BLaER1 (cell line): Measurements from ENCODE around the gene PRKAR2A.
"Not testable (repeated sequence)": the region's sequence is repeated elsewhere in the genome, so short reads cannot be mapped to it uniquely, and the experiment has no call there.

ENCODE experiments used
- H3K27ac ChIP-seq: shearing (Covaris generic); formaldehyde crosslinking; 2 replicates; pipeline ENCODE4 v1.8.1; 2022
- H3K27me3 ChIP-seq: shearing (Covaris generic); formaldehyde crosslinking; 2 replicates; pipeline ENCODE4 v1.8.1; 2022
- H3K36me3 ChIP-seq: shearing (Covaris generic); formaldehyde crosslinking; 2 replicates; pipeline ENCODE4 v1.8.1; 2022
- H3K4me1 ChIP-seq: shearing (Covaris generic); formaldehyde crosslinking; 2 replicates; pipeline ENCODE4 v1.8.1; 2022
- H3K4me2 ChIP-seq: shearing (Covaris generic); formaldehyde crosslinking; 2 replicates; pipeline ENCODE4 v1.8.1; 2022
- H3K4me3 ChIP-seq: shearing (Covaris generic); formaldehyde crosslinking; 2 replicates; pipeline ENCODE4 v1.8.1; 2022
- H3K9ac ChIP-seq: shearing (Covaris generic); formaldehyde crosslinking; 2 replicates; pipeline ENCODE4 v1.8.1; 2022
- H3K9me3 ChIP-seq: shearing (Covaris generic); formaldehyde crosslinking; 2 replicates; pipeline ENCODE4 v1.8.1; 2022
- H4K20me1 ChIP-seq: shearing (Covaris generic); formaldehyde crosslinking; 2 replicates; pipeline ENCODE4 v1.8.1; 2022
- Cebpa-rat ChIP-seq: shearing (Covaris generic); IDR thresholded peaks from 2 replicates; pipeline ENCODE4 v1.8.1; 2022

PRKAR2A gene

GRCh38 chr3:48845170-48845569 is 2.5 kb downstream of the PRKAR2A start:
- Histone ChIP-seq H3K4me1 (peaks cover 25% of the 10 kb centered on the region), H3K27ac (no peak overlapping the region), H3K36me3 (no peaks in the 10 kb centered on the region), H3K9ac (no peak overlapping the region), H4K20me1 (peaks cover 12% of the 10 kb centered on the region; the same call in 1 of the 2 replicates), H3K27me3 (peaks cover 22% of the 10 kb centered on the region), H3K4me2 (no peak overlapping the region), H3K9me3 (no peaks in the 10 kb centered on the region), H3K4me3 (no peak overlapping the region)
- no peak for TF ChIP-seq Cebpa-rat

- no peak for TF ChIP-seq Cebpa-rat
- Histone ChIP-seq H3K36me3 (no peaks in the 10 kb centered on the region), H3K27ac (no peak overlapping the region), H3K9ac (no peak overlapping the region), H4K20me1 (no peaks in the 10 kb centered on the region; the same call in 1 of the 2 replicates), H3K4me2 (no peak overlapping the region), H3K9me3 (peaks cover 3% of the 10 kb centered on the region; the same call in 1 of the 2 replicates), H3K4me3 (no peak overlapping the region), H3K27me3 (no peaks in the 10 kb centered on the region), H3K4me1 (peaks cover 10% of the 10 kb centered on the region; the same call in 1 of the 2 replicates)
Measured at GRCh38 chr3:48837163-48837562, 10.5 kb downstream of the PRKAR2A start.

GRCh38 chr3:48835650-48836366 is 11.9 kb downstream of the PRKAR2A start:
- no peak overlapping the region for H3K4me2 ChIP-seq
- H3K27ac ChIP-seq: no peak overlapping the region
- TF ChIP-seq Cebpa-rat: no peak
- peaks cover 3% of the 10 kb centered on the region; the same call in 1 of the 2 replicates for H3K9me3 ChIP-seq
- peaks cover 7% of the 10 kb centered on the region for H4K20me1 ChIP-seq
- H3K9ac ChIP-seq: no peak overlapping the region
- no peaks in the 10 kb centered on the region for H3K27me3 ChIP-seq
- H3K36me3 ChIP-seq: no peaks in the 10 kb centered on the region
- H3K4me1 ChIP-seq: peaks cover 10% of the 10 kb centered on the region; the same call in 1 of the 2 replicates
- no peak overlapping the region for H3K4me3 ChIP-seq

- H3K27me3 ChIP-seq: no peaks in the 10 kb centered on the region
- no peak overlapping the region for H3K4me3 ChIP-seq
- H3K27ac ChIP-seq: no peak overlapping the region
- H4K20me1 ChIP-seq: peaks cover 12% of the 10 kb centered on the region
- H3K9ac ChIP-seq: no peak overlapping the region
- H3K4me1 ChIP-seq: peaks cover 10% of the 10 kb centered on the region; the same call in 1 of the 2 replicates
- peaks cover 3% of the 10 kb centered on the region; the same call in 1 of the 2 replicates for H3K9me3 ChIP-seq
- no peaks in the 10 kb centered on the region for H3K36me3 ChIP-seq
- no peak overlapping the region for H3K4me2 ChIP-seq
- TF ChIP-seq Cebpa-rat: no peak
Measured at GRCh38 chr3:48832684-48833083, 15.0 kb downstream of the PRKAR2A start.

GRCh38 chr3:48830715-48831114 is 17.0 kb downstream of the PRKAR2A start:
- Histone ChIP-seq H3K4me2 (no peak overlapping the region), H3K9me3 (peaks cover 3% of the 10 kb centered on the region; the same call in 1 of the 2 replicates), H3K27me3 (no peaks in the 10 kb centered on the region), H3K36me3 (no peaks in the 10 kb centered on the region), H3K27ac (no peak overlapping the region), H3K4me1 (peaks cover 18% of the 10 kb centered on the region), H3K4me3 (no peak overlapping the region), H3K9ac (no peak overlapping the region), H4K20me1 (peaks cover 12% of the 10 kb centered on the region)
- TF ChIP-seq Cebpa-rat: no peak

- H3K9ac ChIP-seq: not testable (repeated sequence)
Measured at GRCh38 chr3:48829525-48829924, 18.1 kb downstream of the PRKAR2A start.

GRCh38 chr3:48827874-48828273 is 19.8 kb downstream of the PRKAR2A start:
- not testable (repeated sequence) for H3K4me2 ChIP-seq, H3K27ac ChIP-seq, H3K9me3 ChIP-seq, H3K27me3 ChIP-seq, H3K36me3 ChIP-seq, H3K4me3 ChIP-seq, H3K9ac ChIP-seq
- Histone ChIP-seq H3K4me1 (peaks cover 12% of the 10 kb centered on the region), H4K20me1 (peaks cover 12% of the 10 kb centered on the region)

More at GRCh38 chr3:48829525-48829924, 18.1 kb downstream of the PRKAR2A start:
- H3K9me3 ChIP-seq, H3K27me3 ChIP-seq, H3K4me3 ChIP-seq, H3K27ac ChIP-seq, H3K4me2 ChIP-seq, H3K36me3 ChIP-seq: not testable (repeated sequence)
- peaks cover 12% of the 10 kb centered on the region for H3K4me1 ChIP-seq
- peaks cover 12% of the 10 kb centered on the region for H4K20me1 ChIP-seq

GRCh38 chr3:48826451-48826850 is 21.2 kb downstream of the PRKAR2A start:
- Histone ChIP-seq H3K4me1 (peaks cover 12% of the 10 kb centered on the region), H4K20me1 (peaks cover 11% of the 10 kb centered on the region), H3K4me2 (peak overlapping the region; percentile 39), H3K36me3 (no peaks in the 10 kb centered on the region), H3K9me3 (no peaks in the 10 kb centered on the region), H3K9ac (no peak overlapping the region), H3K4me3 (no peak overlapping the region), H3K27me3 (no peaks in the 10 kb centered on the region), H3K27ac (no peak overlapping the region)
- TF ChIP-seq Cebpa-rat: no peak

- Histone ChIP-seq H3K4me3 (no peak overlapping the region), H4K20me1 (no peaks in the 10 kb centered on the region; the same call in 1 of the 2 replicates), H3K36me3 (no peaks in the 10 kb centered on the region), H3K9ac (no peak overlapping the region), H3K4me1 (no peaks in the 10 kb centered on the region), H3K27me3 (no peaks in the 10 kb centered on the region), H3K9me3 (no peaks in the 10 kb centered on the region), H3K4me2 (no peak overlapping the region), H3K27ac (no peak overlapping the region)
- no peak for TF ChIP-seq Cebpa-rat
Measured at GRCh38 chr3:48820612-48821324, 26.9 kb downstream of the PRKAR2A start.
